GM18870 (cell line): ENCODE results near the gene PAX1.

Experiments
- ATAC-seq: cut with Tn5 transposase; IDR thresholded peaks from one replicate; pipeline ENCODE4 v1.9.1; 2021; ENCODE audit warnings: moderate library complexity; ENCODE audit not compliant: unreplicated experiment

PAX1 gene

DNA sequence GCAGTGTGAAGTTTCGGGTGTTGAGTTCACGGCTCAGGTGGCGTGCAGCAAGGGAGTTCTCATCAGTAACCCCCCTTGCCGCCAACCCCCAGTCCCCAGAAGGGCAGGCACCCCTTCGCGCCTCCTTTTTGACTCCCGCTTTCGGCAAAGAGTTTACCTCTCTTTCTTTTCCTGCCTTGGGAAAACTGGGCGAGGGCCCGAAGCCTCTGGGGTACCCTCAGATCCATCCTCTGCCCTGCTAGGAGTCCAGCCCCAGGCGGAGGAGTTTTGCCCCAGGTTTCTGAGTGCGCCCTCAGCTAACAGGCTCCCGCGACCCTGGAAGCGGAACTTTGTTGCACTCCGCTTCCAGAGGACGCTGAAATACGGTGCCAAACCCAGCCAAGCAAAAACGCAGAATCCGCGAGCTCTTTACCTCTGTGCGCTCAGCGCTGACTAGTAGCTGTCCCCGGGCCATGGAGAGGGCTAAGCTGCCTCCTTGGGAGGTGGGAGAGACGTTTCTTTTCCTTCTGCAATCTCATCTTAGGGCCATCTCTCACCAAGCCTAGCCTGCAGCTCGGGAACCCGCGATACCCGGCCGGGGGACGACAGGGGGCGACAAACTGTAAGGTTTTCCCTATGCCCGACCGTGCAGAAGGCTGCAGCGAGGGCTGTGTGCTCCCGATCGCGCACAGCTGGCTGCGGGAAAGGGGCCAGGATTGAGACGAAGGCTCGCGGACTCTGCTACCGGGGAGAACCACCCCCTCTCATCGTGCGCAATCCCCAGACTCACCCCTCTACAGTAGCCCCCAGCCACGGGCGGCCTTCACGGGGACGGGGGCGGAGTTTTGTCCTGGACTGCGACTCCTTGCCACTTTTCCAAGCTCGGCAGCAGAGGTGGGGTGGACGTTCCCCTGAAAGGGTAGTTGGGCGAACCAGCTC is 2.7 kb upstream of the PAX1 start:
- ATAC-seq = no peak

DNA sequence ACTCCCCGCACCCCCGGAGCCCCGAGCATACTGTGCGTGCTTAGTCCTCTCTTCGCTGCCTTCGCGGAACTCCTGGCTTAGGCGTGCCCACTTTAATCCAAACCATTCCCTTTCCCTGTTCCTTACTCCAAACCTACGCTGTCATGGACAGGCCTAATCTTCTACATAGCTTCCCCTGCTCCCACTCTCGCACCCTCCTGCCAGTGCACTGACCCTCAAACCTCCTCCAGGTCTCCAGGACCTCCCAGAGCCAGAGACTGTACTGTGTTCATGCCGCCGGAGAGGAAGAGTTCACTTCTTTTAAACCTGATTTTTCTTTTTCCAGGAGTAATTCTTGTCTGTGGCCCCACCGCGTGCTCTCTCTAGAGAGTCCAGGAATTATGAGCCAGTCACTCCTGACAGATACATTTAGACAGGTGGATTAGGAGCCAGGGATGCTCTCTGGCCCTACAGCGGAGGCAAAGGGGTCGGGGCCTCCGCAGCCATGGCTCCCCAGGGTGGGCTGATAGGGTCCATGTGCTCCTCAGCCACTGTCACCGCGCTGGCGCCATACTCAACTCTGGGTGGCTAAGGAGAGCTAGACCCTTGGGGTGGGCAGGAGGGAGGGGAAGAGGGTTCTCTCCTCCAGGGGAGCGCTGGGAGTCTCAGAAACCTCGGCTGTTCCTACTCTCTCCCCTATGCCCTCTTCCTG is 1.6 kb upstream of the PAX1 start:
- ATAC-seq = no peak

DNA sequence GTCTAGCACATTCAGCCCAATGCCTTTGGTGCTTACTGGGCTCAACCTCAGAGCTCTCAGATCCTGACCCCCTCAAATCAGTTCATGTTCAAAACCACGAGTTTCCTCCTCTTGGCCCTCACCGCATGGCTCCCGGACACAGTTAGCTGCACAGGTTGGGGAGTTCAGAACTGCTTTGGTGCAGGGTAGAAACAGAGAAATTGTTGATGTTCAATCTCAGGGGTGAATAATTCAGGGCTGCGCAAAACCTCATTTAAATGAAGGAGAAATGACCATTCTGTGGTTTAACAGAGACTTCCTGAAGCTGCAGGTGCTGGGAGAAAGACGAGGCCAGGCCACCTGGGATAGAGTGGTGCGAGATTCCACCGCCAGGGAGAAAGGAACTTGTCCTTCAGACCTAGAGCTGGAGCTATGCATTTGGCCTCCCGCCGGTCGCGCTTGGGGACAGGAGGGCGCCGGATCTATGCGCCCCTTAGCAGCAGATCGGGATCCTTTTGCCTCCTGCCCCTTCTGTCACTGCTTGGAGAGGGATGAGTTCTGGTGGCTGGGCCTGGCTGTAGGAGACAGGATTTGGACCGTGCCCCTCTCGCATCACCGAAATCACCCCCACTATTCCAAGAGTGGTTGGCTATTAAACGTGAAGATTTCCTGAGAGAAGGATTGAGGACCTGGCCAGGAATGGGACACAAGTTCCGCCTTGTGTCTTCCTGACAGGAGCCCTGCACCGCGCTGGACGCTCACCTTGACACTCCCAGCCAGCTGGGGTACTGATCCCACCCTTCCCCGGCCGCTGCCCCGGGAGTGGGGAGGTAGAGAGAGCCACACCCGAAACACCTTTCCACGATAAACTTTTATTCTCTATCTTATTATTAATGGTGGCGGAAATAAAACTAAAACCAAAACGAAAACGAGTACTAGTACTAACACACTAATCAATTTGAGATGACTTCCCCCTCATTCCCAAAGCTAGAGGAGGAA is 767 bp upstream of the PAX1 start:
- ATAC-seq = no peak

DNA sequence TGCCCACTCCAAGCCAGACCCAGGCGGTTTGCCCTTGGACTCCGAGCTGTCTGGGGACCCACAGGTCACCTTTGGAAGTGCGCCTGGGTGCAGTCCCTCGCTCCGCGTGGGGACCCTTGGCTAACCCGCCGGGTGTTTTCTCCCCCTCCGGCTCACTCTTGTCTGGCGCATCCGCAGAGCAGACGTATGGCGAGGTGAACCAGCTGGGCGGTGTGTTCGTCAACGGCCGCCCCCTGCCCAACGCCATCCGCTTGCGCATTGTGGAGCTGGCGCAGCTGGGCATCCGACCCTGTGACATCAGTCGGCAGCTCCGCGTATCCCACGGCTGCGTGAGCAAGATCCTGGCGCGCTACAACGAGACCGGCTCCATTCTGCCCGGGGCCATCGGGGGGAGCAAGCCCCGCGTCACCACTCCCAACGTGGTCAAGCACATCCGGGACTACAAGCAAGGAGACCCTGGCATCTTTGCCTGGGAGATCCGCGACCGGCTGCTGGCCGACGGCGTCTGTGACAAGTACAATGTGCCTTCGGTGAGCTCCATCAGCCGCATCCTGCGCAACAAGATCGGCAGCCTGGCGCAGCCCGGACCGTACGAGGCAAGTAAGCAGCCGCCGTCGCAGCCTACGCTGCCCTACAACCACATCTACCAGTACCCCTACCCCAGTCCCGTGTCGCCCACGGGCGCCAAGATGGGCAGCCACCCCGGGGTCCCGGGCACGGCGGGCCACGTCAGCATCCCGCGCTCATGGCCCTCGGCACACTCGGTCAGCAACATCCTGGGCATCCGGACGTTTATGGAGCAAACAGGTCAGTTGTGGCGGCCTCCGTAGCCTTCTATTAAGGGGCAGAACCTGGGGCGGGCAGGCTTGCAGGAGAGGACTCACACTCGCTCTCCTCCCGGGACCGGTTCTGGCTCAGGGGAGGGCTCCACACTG is 1.1 kb downstream of the PAX1 start:
- no peak for ATAC-seq

DNA sequence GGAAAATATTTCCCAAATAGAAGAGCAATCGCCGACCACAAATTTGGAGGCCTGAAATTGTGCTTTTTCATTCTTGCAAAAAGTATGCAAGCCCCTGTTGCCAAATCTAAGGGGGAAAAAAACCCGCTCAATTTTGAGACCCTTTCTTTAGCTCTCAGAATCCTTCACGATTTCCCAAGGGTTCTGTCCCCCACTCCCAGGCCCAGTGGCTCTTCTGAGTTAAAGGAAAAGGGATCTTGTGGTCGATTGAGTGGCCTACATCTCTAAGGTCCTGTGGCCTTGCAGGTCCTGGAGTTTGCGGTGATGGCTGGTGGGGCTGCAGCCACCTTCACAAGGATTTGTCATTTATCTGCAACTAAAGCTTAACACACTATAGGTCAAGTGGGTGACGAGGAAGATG is 1.8 kb downstream of the PAX1 start:
- no peak for ATAC-seq

DNA sequence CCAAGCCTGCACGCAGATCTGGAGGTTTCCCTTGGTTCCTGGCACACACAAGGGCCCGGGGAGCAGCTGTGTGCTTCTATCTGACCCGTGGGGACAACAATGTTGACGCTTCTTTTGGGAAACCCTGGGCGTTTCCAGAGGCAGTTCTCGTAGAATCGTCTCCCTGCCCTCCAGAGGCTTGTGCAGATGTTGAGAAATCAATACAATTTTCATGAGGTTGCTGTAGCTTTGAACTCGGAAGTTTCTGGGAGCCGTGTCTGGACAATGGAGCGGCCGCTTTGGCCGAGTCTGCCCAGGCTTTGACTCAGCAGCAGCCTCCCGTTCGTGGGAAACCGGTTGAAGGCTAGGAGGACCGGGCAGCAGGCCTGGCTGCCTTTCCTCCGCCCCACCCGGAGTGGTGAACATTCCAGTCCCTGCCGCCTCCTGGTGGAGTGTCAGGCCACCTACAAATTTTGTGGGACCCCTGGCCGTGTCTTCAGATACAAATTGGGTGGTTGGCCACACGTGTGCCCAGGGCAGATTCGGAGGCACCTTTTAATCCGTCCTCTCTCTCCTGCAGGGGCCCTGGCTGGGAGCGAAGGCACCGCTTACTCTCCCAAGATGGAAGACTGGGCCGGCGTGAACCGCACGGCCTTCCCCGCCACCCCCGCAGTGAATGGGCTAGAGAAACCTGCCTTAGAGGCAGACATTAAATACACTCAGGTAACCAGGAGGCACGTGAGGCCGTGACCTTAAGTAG is 2.7 kb downstream of the PAX1 start:
- no peak for ATAC-seq

DNA sequence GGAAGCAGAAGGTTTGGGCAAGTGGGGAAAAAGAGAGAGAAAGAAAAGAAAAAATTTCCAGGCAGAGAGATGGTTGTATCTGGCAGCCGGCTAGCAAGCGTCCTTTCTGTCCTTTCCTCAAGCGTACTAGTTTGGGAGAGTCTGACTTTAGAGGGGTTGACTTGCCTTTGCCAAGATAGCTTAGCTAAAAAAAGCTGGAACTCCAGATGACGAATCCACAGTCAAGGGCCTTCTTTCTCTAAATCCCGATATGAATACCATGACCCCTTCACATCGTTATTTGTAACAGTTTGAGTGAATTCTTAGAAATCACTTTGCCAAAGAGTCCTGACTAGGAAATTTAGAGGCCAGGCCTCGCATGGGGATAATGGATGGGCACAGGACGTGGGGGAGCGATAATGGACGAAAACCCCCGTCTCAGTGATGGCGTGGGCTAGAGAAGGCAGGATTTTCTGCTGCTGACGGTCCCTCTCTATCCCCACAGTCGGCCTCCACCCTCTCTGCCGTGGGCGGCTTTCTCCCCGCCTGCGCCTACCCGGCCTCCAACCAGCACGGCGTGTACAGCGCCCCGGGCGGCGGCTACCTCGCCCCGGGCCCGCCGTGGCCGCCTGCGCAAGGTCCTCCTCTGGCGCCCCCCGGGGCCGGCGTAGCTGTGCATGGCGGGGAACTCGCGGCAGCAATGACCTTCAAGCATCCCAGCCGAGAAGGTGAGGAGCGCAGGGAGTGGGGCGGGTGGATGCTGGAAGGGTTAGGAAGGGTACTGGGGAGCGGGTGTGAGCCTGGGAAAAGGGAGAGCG is 3.5 kb downstream of the PAX1 start:
- no peak for ATAC-seq

DNA sequence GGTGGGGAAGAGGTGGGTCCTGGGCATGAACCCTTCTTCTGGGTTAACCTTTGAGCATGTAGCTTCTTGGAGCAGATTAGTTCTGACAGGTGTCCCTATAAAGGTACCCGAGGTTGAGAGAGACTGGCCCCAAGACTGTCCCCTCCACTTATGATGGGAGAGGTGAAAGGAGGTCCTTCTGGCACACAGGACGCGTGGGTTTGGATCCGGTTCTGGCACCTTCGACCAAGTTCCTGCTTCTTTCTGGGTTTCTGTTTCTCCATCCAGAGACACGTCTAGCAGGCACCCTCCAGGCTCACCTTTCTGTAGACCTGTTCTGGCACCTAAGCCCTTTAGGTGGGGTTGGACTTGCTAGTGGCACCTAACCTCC is 4.1 kb downstream of the PAX1 start:
- ATAC-seq = no peak

DNA sequence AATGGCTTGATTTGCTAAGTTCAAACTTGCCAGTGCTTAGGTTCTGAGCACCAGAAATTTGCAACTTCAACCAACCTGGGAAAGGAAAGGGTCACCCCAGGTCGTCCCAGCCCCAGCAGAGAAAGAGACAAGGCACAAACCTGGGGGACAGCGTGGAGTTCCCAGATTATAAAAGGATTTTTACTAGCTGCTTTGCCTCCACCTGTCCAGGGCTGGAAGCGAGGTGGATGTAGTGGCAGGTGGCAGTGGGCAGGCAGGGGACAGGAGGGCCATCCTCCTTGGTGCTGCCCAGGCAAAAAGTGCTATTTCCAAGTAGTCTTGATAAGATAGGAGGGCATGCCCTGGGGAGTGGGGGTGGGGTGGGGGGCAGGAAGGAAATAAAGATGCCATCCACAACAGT is 4.9 kb downstream of the PAX1 start:
- no peak for ATAC-seq

DNA sequence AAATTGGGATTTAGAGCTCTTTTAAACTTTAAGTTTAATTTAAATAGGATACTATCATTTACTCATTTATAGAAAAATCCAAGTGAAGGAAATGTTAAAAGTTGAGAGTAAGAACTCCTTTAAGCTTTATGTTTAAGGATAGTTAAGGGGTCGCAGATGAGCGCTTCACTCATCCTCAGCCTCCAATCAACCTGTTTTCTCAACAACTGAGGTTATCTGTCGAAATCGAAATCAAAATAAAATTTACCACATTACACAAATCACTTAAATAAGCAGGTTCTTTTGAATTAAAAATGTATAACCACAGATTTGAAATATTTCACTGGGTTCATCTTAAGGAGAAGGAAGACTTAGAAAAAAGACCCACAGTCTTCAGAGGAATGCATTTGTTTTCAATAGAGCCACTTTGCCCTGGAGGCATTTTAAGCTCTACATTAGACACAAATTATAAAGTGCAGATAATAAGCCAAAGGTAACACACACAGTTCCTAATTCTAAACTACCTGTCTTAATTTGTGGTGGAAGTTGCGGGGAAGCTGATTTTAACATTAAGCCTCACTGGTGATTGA is 5.5 kb downstream of the PAX1 start:
- no peak for ATAC-seq

DNA sequence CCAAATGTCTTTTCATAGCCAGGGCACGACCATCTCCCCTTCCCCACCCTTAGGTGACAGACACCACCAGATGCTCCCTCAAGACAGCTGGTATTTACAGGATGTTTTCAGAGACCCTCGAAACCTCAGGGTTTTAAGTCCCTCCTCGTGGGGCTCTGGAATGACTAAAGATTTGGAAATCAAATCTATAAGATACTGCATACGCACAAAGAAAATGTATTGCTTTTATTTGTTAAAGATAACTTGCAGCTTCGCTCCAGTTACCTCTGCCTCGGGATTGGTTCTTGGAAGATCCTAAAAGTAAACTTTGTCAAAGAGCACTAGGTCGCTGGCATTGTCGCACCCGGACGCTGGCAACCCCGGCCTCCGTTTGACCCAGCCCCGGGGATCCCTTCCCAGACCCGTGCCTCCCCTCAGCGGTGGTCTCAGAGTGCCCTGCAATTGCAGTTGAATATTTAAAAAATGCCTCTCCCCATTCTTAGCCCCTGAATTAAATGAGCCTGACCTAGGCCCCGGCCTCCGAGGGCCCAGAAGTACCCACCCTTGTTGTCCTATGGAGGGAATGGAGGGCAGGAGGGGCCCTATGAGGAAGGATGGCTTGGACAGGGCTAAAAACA is 7.1 kb downstream of the PAX1 start:
- ATAC-seq = no peak

DNA sequence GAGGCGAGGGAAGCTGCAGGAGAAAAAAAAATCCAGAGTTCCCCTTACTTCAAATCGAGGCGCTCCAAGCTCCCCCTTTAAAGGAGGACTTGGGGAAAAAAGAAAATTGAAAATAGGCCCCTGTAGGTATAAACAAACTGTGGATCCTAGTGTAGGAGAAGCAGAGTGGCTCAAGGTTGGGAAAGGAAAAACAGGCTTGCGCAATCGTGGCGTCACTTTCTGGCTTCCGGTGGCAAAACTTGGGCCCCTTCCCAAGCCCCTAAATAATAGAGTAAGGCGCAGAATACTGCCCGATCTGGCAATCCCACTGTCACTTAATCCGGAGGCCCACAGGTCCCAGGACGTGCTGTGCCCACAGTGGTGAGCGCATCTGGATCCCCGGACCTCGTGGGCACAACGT is 8.0 kb downstream of the PAX1 start:
- ATAC-seq = no peak

DNA sequence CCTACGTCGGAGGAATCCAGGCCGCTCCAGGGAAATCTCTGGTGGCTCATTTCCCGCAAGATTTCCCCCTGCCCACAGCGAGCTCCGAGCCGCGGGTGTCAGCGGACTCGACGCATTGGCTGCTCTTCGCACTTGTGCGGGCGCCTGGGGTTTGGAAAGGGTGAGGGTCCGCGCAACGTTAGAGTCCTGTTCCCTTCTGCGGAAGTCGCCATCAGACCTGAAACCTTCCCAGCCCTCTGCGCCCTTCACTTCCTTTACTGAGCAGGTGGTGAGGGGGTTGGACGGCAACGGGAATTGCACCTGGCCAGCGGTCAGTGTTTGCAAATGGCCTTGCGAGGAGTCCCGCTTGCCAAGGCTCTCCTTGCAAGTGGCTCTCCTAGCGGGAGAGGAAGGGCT is 8.4 kb downstream of the PAX1 start:
- ATAC-seq = no peak

DNA sequence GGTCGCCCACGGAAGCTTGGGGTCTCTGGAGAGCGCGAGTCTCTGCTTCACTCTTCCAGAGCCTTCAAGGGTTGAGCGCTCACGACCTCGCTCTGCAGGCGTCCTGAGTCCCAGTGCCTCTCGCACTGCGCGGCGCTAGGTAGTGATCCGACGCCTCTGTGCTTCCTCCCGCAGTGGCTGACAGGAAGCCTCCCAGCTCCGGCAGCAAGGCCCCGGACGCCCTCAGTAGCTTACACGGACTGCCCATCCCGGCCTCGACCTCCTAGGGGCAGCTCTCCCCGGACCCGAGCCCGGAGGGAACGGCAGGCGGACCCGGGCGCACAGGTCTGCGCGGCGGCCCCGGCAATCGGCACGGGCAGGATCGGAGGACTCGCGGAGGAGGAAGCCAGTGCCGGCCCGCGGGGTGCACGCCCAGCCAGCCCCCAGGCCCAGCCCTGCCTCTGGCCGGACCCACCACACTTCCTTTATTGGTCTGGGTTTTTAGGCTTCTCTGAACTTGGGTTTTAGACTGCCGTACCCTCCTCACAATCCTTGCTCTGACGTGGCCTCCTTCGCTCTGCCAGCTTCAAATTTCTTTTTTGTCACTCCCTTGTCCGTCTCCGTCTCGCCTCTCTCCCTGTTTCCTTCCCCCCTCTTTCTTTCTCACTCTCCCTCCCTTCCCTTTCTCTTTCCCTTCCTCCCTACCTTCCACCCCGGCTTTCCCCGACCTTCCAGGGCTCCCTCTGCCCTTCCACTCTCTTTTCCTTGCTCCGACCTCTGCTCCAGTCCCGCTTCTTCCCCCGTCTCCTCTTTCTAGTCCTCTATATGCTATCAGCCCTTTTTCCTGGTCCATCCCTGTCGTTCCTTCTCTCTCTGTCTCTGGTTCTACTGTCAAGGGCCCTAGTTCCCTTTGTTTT is 9.1 kb downstream of the PAX1 start:
- no peak for ATAC-seq

DNA sequence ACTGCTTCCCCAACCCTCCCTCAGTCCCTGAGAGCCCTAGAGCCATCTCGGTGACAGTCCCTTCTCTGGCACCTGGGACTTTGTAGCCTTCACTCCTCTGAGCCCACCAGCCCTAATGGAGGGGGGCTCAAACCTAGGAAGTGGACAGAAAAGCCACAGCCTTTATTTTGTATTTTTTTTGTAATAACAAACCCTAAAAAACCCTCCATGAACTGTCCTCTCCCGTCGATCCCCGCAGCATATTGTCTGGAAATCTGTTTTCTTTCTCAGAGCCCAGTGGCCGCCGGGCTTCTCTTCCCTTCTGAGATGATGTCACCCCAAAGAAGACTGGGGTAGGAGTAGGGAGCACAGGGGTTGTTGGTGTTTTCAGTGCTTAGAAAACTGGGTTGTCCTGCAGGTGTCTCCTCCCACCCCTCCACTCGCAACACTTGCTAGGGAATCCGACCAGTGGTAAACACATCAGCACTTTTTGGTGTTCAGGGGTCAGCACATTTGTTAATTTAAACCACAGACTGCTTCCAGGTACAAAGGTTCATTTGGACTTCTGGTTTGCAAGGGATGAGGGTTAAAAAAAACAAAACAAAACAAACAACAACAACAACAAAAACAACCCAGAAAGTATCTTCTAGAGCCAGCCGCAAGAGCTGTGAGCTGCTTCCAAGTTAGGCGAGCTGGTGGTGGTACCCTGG is 9.9 kb downstream of the PAX1 start:
- ATAC-seq = no peak

DNA sequence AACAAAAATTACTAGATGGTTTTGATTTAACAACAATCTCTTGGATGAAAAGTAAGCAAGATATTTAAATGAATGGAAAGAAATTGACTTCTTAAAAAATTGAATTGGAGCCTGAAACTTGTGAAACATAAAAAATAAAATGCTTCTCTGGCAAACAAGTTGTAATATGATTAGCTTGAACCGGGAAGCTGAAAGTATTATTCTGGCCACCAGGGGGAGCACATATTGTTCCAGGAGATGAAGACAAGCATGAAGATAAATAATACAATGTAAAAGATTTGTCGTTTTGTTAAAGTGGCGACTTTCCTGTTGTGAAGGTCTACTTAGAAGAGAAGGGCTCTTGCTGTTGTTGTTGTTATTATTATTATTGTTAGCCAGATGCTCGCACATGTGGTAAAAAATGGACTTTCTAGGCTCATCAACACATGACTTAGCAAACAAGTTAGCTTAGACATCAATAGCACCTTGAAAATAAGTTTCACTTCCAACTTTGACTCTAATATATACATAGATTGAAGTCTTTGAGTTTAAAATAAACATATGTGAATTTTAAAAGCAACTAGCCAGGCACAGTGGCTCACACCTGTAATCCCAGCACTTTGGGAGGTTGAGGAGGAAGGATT is 14.2 kb downstream of the PAX1 start:
- no peak for ATAC-seq
